Activated T-helper 17 cell treated with anti-CD3 and anti-CD28 coated beads, Interleukin-2, amount 50 U/mL, for 72 hours (primary cell): ENCODE data around the gene MSI2. TPM values are rescaled to one million over a fixed set of nuclear protein-coding genes. Genes with fewer than 3 reads are reported as not detected.
"Not testable (repeated sequence)": the region's sequence is repeated elsewhere in the genome, so short reads cannot be mapped to it uniquely, and the experiment has no call there.

ENCODE experiments used
- ATAC-seq: fragments of 150-1000 bp; cut with Tn5 transposase; replicated peaks from 2 replicates; pipeline ENCODE4 v1.10.0; 2021; ENCODE audit warnings: mild to moderate bottlenecking, moderate library complexity
- H3K27ac Mint-ChIP-seq: one replicate; pipeline ENCODE4 v1.8.0; 2022; ENCODE audit warnings: mixed read lengths
- H3K27me3 Mint-ChIP-seq: one replicate; pipeline ENCODE4 v1.8.0; 2022; ENCODE audit warnings: mixed read lengths
- H3K36me3 Mint-ChIP-seq: one replicate; pipeline ENCODE4 v1.8.0; 2022; ENCODE audit warnings: low read depth, mild to moderate bottlenecking, mixed read lengths
- H3K4me1 Mint-ChIP-seq: one replicate; pipeline ENCODE4 v1.8.0; 2022; ENCODE audit warnings: mixed read lengths
- H3K4me3 Mint-ChIP-seq: one replicate; pipeline ENCODE4 v1.8.0; 2022; ENCODE audit warnings: mild to moderate bottlenecking, mixed read lengths
- H3K9me3 Mint-ChIP-seq: one replicate; pipeline ENCODE4 v1.8.0; 2022; ENCODE audit warnings: mixed read lengths
- total RNA-seq, 2 donors: library from RNA; stranded (reverse); gene quantifications; one replicate each; pipeline ENCODE4 v1.2.3, GENCODE V29; 2022

Gene MSI2
- total RNA-seq, 2 donors from 2014 or later, result 96.3 to 128 TPM

- Mint-ChIP-seq H3K9me3 (no peaks in the 10 kb centered on the region), H3K4me1 (no peaks in the 10 kb centered on the region), H3K27ac (peak overlapping the region; percentile 56), H3K36me3 (peaks cover 23% of the 10 kb centered on the region), H3K27me3 (no peaks in the 10 kb centered on the region), H3K4me3 (no peak overlapping the region)
- peak; percentile 54 for ATAC-seq
Observed at GRCh38 chr17:57612202-57613071, 356.1 kb downstream of the MSI2 start.

- Mint-ChIP-seq H3K4me3 (no peak overlapping the region), H3K36me3 (peaks cover 31% of the 10 kb centered on the region), H3K9me3 (no peaks in the 10 kb centered on the region), H3K27ac (no peak overlapping the region), H3K27me3 (no peaks in the 10 kb centered on the region), H3K4me1 (peaks cover 6% of the 10 kb centered on the region)
- ATAC-seq, result no peak
Observed at GRCh38 chr17:57614742-57615141, 358.4 kb downstream of the MSI2 start.

- no peak for ATAC-seq
- H3K4me1 Mint-ChIP-seq, result peaks cover 6% of the 10 kb centered on the region
- H3K27me3 Mint-ChIP-seq, result no peaks in the 10 kb centered on the region
- H3K4me3 Mint-ChIP-seq, result no peak overlapping the region
- H3K36me3 Mint-ChIP-seq, result peaks cover 31% of the 10 kb centered on the region
- H3K9me3 Mint-ChIP-seq, result no peaks in the 10 kb centered on the region
- H3K27ac Mint-ChIP-seq, result no peak overlapping the region
Observed at GRCh38 chr17:57615836-57616757, 359.8 kb downstream of the MSI2 start.

- no peak overlapping the region for H3K4me3 Mint-ChIP-seq
- peaks cover 6% of the 10 kb centered on the region for H3K4me1 Mint-ChIP-seq
- no peaks in the 10 kb centered on the region for H3K9me3 Mint-ChIP-seq
- H3K36me3 Mint-ChIP-seq, result peaks cover 31% of the 10 kb centered on the region
- H3K27me3 Mint-ChIP-seq, result no peaks in the 10 kb centered on the region
- no peak overlapping the region for H3K27ac Mint-ChIP-seq
- ATAC-seq, result no peak
Observed at GRCh38 chr17:57617218-57617617, 360.9 kb downstream of the MSI2 start.

- Mint-ChIP-seq H3K4me1 (peaks cover 17% of the 10 kb centered on the region), H3K4me3 (no peak overlapping the region), H3K9me3 (no peaks in the 10 kb centered on the region), H3K27ac (peak overlapping the region; percentile 84), H3K36me3 (peaks cover 37% of the 10 kb centered on the region), H3K27me3 (no peaks in the 10 kb centered on the region)
- ATAC-seq, result peak; percentile 51
Observed at GRCh38 chr17:57619061-57619937, 363.0 kb downstream of the MSI2 start.

- no peaks in the 10 kb centered on the region for H3K9me3 Mint-ChIP-seq
- peaks cover 33% of the 10 kb centered on the region for H3K36me3 Mint-ChIP-seq
- no peak overlapping the region for H3K27ac Mint-ChIP-seq
- H3K27me3 Mint-ChIP-seq, result no peaks in the 10 kb centered on the region
- no peak overlapping the region for H3K4me3 Mint-ChIP-seq
- no peak for ATAC-seq
- H3K4me1 Mint-ChIP-seq, result peaks cover 21% of the 10 kb centered on the region
Observed at GRCh38 chr17:57620576-57620975, 364.3 kb downstream of the MSI2 start.

GRCh38 chr17:57621791-57622190 lies 365.5 kb downstream of the MSI2 start:
- ATAC-seq, H3K9me3 Mint-ChIP-seq, H3K4me3 Mint-ChIP-seq, H3K27ac Mint-ChIP-seq, H3K27me3 Mint-ChIP-seq: not testable (repeated sequence)
- Mint-ChIP-seq H3K36me3 (peaks cover 22% of the 10 kb centered on the region), H3K4me1 (peaks cover 21% of the 10 kb centered on the region)

GRCh38 chr17:57622306-57622682 lies 366.0 kb downstream of the MSI2 start:
- H3K4me3 Mint-ChIP-seq, result no peak overlapping the region
- H3K36me3 Mint-ChIP-seq, result peaks cover 22% of the 10 kb centered on the region
- H3K4me1 Mint-ChIP-seq, result peaks cover 21% of the 10 kb centered on the region
- H3K27me3 Mint-ChIP-seq, result no peaks in the 10 kb centered on the region
- peak overlapping the region; percentile 84 for H3K27ac Mint-ChIP-seq
- H3K9me3 Mint-ChIP-seq, result no peaks in the 10 kb centered on the region
- no peak for ATAC-seq

- peak; percentile 83 for ATAC-seq
- H3K9me3 Mint-ChIP-seq, result no peaks in the 10 kb centered on the region
- H3K27ac Mint-ChIP-seq, result peak overlapping the region; percentile 84
- peaks cover 25% of the 10 kb centered on the region for H3K36me3 Mint-ChIP-seq
- peak overlapping the region; percentile 21 for H3K4me3 Mint-ChIP-seq
- H3K4me1 Mint-ChIP-seq, result peaks cover 25% of the 10 kb centered on the region
- H3K27me3 Mint-ChIP-seq, result no peaks in the 10 kb centered on the region
Observed at GRCh38 chr17:57622683-57623433, 366.5 kb downstream of the MSI2 start.

- Mint-ChIP-seq H3K4me1 (peaks cover 26% of the 10 kb centered on the region), H3K27me3 (no peaks in the 10 kb centered on the region), H3K9me3 (no peaks in the 10 kb centered on the region), H3K36me3 (peaks cover 33% of the 10 kb centered on the region), H3K4me3 (peak overlapping the region; percentile 21), H3K27ac (peak overlapping the region; percentile 84)
- no peak for ATAC-seq
Observed at GRCh38 chr17:57623620-57624019, 367.3 kb downstream of the MSI2 start.

- no peak overlapping the region for H3K4me3 Mint-ChIP-seq
Observed at GRCh38 chr17:57624386-57624785, 368.1 kb downstream of the MSI2 start.

GRCh38 chr17:57625511-57625910 lies 369.2 kb downstream of the MSI2 start:
- H3K27ac Mint-ChIP-seq, result peak overlapping the region; percentile 70
- no peak for ATAC-seq
- no peaks in the 10 kb centered on the region for H3K9me3 Mint-ChIP-seq
- peaks cover 31% of the 10 kb centered on the region for H3K36me3 Mint-ChIP-seq
- no peaks in the 10 kb centered on the region for H3K27me3 Mint-ChIP-seq
- H3K4me3 Mint-ChIP-seq, result no peak overlapping the region
- peaks cover 20% of the 10 kb centered on the region for H3K4me1 Mint-ChIP-seq

More at GRCh38 chr17:57624386-57624785, 368.1 kb downstream of the MSI2 start:
- Mint-ChIP-seq H3K4me1 (peaks cover 21% of the 10 kb centered on the region), H3K27me3 (no peaks in the 10 kb centered on the region), H3K27ac (peak overlapping the region; percentile 84), H3K9me3 (no peaks in the 10 kb centered on the region), H3K36me3 (peaks cover 31% of the 10 kb centered on the region)
- no peak for ATAC-seq

- Mint-ChIP-seq H3K9me3 (no peaks in the 10 kb centered on the region), H3K4me1 (peaks cover 20% of the 10 kb centered on the region), H3K27ac (peak overlapping the region; percentile 70), H3K27me3 (no peaks in the 10 kb centered on the region), H3K4me3 (no peak overlapping the region), H3K36me3 (peaks cover 31% of the 10 kb centered on the region)
- ATAC-seq, result no peak
Observed at GRCh38 chr17:57625957-57626356, 369.6 kb downstream of the MSI2 start.
